DND-41 (cell line): ENCODE data around the gene DGKG.

ENCODE experiments used
- ATAC-seq: fragments of 200-7000 bp; cut with Tn5 transposase; 3 replicates; pipeline ENCODE4 v1.9.1; 2021; ENCODE audit warnings: low read depth; ENCODE audit not compliant: insufficient read depth
- DNase-seq: peaks from one replicate; pipeline ENCODE4 v3.0.0-alpha.2; 2020
- H2AFZ ChIP-seq: 2 replicates; pipeline ENCODE4 v1.6.0; 2012; ENCODE audit warnings: low read depth, low read length
- H3K27ac ChIP-seq: 2 replicates; pipeline ENCODE4 v1.5.1; 2012; ENCODE audit warnings: low read length, inconsistent platforms
- H3K27me3 ChIP-seq: fragments of 200-600 bp; sonication (generic); 2 replicates; pipeline ENCODE4 v1.6.0; 2012; ENCODE audit warnings: low read length, mild to moderate bottlenecking, inconsistent platforms; ENCODE audit not compliant: insufficient read depth, poor library complexity
- H3K36me3 ChIP-seq: 2 replicates; pipeline ENCODE4 v1.5.1; 2012; ENCODE audit warnings: low read length, inconsistent platforms; ENCODE audit not compliant: insufficient read depth
- H3K4me1 ChIP-seq: 2 replicates; pipeline ENCODE4 v1.5.1; 2012; ENCODE audit warnings: mild to moderate bottlenecking, low read length; ENCODE audit not compliant: insufficient read depth
- H3K4me2 ChIP-seq: 2 replicates; pipeline ENCODE4 v1.6.0; 2012; ENCODE audit warnings: mild to moderate bottlenecking, moderate library complexity, low read length, inconsistent platforms; ENCODE audit not compliant: insufficient read depth
- H3K4me3 ChIP-seq, 2 experiments: fragments of 200-600 bp in 1 of 2; shearing (Covaris generic) in 1 of 2; 2 replicates each; pipeline ENCODE4 v1.5.1; 2012 to 2016; ENCODE audit warnings: inconsistent platforms in 2 of 2, low read length in 2 of 2, mild to moderate bottlenecking in 2 of 2, low read depth in 1 of 2, moderate library complexity in 1 of 2
- H3K79me2 ChIP-seq: 2 replicates; pipeline ENCODE4 v1.6.0; 2012; ENCODE audit warnings: low read length, inconsistent platforms; ENCODE audit not compliant: insufficient read depth
- H3K9ac ChIP-seq: 2 replicates; pipeline ENCODE4 v1.6.0; 2012; ENCODE audit warnings: low read depth, mild to moderate bottlenecking, inconsistent platforms, low read length, moderate library complexity
- H3K9me3 ChIP-seq: 2 replicates; pipeline ENCODE4 v1.5.1; 2012; ENCODE audit warnings: low read length, moderate library complexity, mild to moderate bottlenecking, inconsistent platforms; ENCODE audit not compliant: insufficient read depth, severe bottlenecking
- H4K20me1 ChIP-seq: 2 replicates; pipeline ENCODE4 v1.6.0; 2012; ENCODE audit warnings: low read length; ENCODE audit not compliant: insufficient read depth
- CTCF ChIP-seq: IDR thresholded peaks from 2 replicates; pipeline ENCODE4 v1.5.1; 2012; ENCODE audit warnings: borderline replicate concordance, low read length, moderate library complexity, mild to moderate bottlenecking; ENCODE audit not compliant: poor library complexity, severe bottlenecking; ENCODE audit errors: extremely low read depth
- EZH2 ChIP-seq: IDR thresholded peaks from 3 replicates; pipeline ENCODE4 v1.6.1; 2012; ENCODE audit warnings: borderline replicate concordance, low read depth, mild to moderate bottlenecking, moderate library complexity, low read length, inconsistent platforms; ENCODE audit not compliant: severe bottlenecking

Gene DGKG

GRCh38 chr3:186244016-186244415 lies 118.0 kb downstream of the DGKG start:
- no peak for TF ChIP-seq CTCF
- no peak for TF ChIP-seq EZH2
- H3K27me3 ChIP-seq, result peaks cover 14% of the 10 kb centered on the region
- no peak overlapping the region for H2AFZ ChIP-seq
- ATAC-seq (no peak), DNase-seq (no peak)
- H3K79me2 ChIP-seq, result no peaks in the 10 kb centered on the region
- H3K27ac ChIP-seq, result no peak overlapping the region
- H3K9ac ChIP-seq, result no peak overlapping the region
- H3K4me3 ChIP-seq, result no peak overlapping the region
- H4K20me1 ChIP-seq, result no peaks in the 10 kb centered on the region; the same call in 1 of the 2 replicates
- H3K4me1 ChIP-seq, result no peaks in the 10 kb centered on the region
- H3K9me3 ChIP-seq, result no peaks in the 10 kb centered on the region
- H3K4me2 ChIP-seq, result no peak overlapping the region
- no peaks in the 10 kb centered on the region for H3K36me3 ChIP-seq

DNA sequence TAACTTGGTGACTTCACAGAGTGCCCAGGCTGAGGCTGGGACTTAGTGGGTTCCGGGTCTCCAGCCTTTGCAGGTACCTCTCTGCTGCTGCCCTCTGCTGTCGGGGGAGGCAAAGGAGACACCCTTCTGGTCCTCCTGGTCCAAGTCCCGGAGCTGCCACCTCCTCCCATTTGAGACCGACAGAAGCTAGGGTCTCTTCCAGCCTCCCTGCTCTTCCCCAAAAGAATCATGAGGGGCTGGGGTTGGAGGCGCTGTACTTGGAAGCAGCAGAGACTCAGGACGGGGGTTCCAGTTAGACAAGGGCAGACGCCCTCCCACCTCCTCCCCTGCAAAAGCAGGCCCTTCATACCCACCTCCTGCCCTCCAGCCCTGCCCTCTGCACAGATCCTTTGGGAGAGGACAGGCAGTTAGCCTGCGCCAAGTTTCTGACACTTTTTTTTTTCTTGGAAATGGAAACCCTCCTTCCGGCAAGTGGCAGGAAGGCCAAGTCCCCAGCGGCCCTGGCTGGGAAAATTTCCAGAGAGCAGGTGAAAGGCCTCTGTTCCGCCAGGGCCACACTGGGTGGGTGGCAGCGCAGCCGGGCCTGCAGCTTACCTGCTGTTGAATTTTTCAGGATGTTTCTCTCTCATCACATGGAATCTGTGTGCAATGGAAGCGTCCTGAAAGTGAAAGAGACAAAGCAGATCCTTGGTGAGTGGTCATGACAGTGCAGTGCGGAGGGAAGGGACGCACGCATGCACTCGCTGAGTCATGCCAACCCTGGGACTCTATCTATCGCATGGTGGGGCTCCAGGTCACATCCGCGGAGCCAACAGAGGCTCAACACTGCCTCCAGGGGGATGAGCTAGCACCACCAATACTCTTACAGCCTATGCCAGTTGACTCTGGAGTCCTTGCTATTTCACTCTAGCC lies 119.9 kb downstream of the DGKG start:
- Histone ChIP-seq H3K4me3 (no peak overlapping the region), H2AFZ (no peak overlapping the region), H3K4me1 (no peaks in the 10 kb centered on the region), H4K20me1 (no peaks in the 10 kb centered on the region; the same call in 1 of the 2 replicates), H3K27me3 (peaks cover 5% of the 10 kb centered on the region), H3K79me2 (no peaks in the 10 kb centered on the region), H3K9ac (no peak overlapping the region), H3K9me3 (no peaks in the 10 kb centered on the region), H3K27ac (no peak overlapping the region), H3K36me3 (no peaks in the 10 kb centered on the region), H3K4me2 (no peak overlapping the region)
- ATAC-seq, result peak; percentile 79
- TF ChIP-seq EZH2, result no peak
- peak; percentile 58 for TF ChIP-seq CTCF
- peak; percentile 43 for DNase-seq

DNA sequence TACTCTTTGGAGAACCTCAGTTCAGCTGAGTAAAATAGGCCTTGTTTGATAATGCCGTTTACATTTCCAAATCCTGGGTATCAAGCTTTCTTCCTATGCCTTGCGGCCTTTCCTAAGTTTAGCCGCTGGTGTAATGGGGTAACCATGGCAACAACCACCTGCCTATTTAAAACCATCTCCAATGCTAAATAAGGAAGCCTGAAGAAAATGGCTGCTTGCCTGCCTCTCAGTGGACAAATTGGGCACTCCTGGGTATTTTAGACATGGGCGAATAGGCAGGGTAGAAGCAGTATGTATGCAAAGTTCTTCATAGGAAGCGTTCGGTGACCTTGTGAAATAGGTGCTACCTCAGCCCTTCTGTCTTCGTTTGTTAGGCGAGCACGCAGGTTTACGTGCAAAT lies 122.7 kb downstream of the DGKG start:
- DNase-seq (no peak), ATAC-seq (no peak)
- no peaks in the 10 kb centered on the region for H3K4me1 ChIP-seq
- no peaks in the 10 kb centered on the region; the same call in 1 of the 2 replicates for H4K20me1 ChIP-seq
- H3K9me3 ChIP-seq, result no peaks in the 10 kb centered on the region
- H3K36me3 ChIP-seq, result no peaks in the 10 kb centered on the region
- no peak overlapping the region for H3K4me3 ChIP-seq
- no peak overlapping the region for H2AFZ ChIP-seq
- TF ChIP-seq EZH2 (no peak), CTCF (peak; percentile 31)
- peaks cover 12% of the 10 kb centered on the region for H3K27me3 ChIP-seq
- no peak overlapping the region for H3K9ac ChIP-seq
- H3K79me2 ChIP-seq, result no peaks in the 10 kb centered on the region
- H3K27ac ChIP-seq, result no peak overlapping the region
- H3K4me2 ChIP-seq, result no peak overlapping the region
